NCI-H774 (cell line): Measurements from ENCODE around the gene JMJD1C.
"Not testable (repeated sequence)": the region's sequence is repeated elsewhere in the genome, so short reads cannot be mapped to it uniquely, and the experiment has no call there.

Experiments used
- DNase-seq: peaks from one replicate; lab custom pipeline; 2025; lab: John Stamatoyannopoulos, UW

Gene JMJD1C

DNA sequence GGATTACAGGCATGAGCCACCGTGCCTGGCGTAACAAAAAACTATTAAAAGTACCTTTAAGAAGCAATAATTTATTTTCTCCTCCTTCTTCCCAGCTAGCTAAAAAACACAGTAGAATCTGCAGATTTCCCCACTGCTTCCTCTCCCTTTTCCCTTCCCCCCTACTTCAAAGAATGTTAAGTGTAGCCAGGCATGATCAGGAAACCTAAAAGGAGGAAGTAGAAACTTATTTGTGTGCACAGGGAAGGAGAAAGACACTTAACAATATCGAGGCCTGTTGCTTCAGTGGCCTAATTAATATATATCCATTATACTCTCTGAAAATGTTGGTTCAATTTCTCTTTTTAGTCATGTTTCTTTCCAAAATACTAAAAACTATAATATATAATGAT lies 204.9 kb downstream of the JMJD1C start:
- DNase-seq = no peak

DNA sequence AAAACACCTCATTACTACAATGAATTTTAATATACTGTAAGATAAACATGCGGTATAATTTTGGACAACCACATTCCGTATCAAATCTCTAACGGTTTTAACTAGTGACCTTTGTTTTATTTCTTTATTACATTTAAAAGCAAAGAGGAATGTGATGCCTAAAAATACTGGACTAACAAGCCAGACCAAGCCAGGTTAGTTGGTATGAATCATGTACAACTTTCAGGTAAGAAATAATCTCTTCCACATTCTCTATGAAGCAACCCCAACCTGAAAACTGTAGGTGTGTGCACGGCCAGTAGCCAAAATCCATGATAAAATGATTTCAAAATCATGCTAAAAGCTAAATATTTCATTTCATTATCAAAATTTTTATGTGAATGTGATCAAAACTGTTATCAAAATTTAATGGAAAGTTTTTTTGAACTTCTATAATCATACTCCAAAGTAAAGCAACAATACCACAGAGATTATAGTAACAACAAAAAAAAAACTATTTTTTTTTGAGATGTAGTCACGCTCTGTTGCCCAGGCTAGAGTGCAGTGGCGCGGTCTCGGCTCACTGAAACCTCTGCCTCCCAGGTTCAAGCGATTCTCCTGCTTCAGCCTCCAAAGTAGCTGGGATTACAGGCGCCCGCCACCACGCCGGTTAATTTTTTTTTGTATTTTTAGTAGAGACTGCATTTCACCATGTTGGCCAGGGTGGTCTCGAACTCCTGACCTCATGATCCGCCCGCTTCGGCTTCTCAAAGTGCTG lies 205.5 kb downstream of the JMJD1C start:
- DNase-seq = no peak

DNA sequence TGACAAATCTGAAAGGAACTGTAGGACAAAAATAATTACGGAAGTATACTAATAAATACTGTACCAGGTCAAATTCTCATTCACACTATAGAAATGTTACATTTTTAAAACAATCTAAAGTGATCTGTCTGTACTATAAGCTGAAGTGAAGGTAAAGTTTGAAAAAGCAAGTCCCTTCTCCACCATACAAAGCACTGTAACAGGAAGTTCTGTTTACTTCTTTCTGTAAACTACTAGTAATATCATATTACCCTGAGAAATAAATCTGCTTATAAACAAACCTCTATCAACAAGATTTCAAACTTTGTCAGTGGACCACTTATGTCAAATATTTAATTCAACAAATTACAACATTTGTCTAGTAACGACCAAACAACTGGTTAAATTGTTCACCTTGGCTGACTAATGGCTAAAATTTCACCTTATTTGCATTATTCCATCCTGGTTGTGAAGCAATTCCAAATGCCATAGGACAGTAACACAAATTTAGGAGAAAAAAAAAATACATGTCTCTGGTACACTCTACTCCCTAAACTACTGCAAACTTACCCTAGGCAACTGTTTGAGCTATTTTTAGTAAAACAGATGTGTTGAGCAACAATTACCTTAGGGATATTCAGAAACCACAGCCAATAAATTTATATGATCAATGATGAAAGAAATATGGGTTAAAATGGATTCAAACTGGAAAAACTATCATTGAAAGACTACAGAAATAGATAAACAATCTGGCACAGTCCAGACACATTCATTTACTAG lies 206.7 kb downstream of the JMJD1C start:
- no peak for DNase-seq

DNA sequence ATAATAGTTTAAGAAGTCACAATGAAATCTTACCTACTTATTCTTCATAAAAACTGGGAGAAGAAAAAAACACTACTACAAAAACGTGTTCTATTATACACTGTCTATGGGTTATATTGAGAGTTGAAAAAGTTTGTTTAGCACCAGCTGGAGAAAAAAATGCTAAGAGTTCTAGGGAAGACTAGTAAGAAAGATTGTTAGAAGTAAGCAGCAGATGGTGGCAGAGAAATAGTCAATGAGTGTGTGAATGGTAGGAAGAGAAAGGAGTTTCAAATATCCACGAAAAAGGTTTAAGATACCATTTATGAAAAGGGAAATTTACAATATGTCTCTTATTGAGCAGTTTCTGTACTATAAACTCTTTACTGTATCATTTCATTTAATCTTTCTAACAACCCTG lies 208.0 kb downstream of the JMJD1C start:
- DNase-seq = no peak

DNA sequence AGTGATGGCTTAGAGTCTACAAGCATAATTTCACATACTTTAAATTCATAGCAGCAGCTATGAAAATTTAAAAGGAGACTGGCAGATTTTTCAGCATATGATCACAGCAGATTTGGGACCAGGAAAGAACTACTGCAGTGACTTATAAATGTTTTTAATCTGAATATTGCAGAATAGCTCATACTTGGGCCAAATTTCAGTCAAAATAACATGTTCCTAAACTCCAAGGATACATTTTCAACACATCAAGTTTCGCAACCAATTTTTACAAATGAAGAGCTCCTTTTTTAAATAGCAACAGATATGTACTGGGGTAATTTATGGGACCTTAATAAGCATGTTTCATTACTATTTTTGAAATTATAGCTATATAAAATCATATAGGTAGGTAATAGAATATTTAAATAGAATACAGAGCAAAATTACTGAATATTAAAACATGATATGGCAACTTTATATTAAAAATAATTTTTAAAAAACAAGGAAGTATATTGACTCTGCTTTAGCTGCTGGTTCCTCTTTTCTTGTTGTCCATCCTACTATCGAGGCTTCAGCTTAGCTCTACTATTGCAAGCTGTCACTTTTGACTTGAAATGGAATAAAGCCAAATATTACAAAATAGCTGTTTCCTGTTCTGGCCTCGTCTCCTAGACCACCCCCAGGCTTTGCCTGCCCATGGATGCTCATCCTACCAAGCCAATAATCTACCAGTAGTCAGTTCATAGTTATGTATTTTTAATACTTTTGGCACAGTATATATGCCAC lies 209.6 kb downstream of the JMJD1C start:
- DNase-seq = no peak

DNA sequence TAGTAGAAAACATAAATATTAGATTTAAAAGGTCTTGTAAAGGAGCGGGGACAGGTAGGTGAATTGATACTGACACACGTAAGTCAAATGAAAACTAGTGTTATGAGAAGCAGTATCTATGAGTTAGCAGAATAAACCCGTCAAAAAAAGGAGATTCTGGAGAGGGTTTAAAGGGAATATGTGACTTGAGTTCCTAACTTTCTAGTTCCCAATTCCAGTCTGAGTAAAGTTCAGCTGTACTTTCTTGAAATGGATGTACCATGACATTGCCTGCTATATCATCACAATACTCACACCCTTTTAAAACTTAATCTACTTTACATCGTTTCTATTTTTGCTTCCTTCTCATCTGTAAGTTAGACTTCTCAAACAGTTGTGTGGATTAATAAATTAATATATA lies 210.5 kb downstream of the JMJD1C start:
- DNase-seq = no peak

DNA sequence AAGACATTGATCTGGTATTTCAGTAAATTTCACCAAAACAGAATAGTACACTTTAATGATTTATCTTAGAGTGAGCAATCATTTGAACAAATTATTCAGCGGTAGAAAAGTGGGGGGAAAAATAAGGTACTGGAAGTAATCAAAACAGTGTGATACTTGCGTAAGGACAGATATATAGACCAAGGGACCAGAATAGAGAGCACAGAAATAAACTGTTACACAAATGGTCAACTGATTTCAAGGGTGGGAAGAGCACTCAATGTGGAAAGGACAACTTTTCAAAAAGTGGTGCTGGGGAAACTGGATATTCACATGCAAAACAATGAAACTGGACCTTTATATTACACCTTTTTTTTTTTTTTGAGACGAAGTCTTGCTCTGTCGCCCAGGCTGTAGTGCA lies 212.7 kb downstream of the JMJD1C start:
- DNase-seq = no peak

DNA sequence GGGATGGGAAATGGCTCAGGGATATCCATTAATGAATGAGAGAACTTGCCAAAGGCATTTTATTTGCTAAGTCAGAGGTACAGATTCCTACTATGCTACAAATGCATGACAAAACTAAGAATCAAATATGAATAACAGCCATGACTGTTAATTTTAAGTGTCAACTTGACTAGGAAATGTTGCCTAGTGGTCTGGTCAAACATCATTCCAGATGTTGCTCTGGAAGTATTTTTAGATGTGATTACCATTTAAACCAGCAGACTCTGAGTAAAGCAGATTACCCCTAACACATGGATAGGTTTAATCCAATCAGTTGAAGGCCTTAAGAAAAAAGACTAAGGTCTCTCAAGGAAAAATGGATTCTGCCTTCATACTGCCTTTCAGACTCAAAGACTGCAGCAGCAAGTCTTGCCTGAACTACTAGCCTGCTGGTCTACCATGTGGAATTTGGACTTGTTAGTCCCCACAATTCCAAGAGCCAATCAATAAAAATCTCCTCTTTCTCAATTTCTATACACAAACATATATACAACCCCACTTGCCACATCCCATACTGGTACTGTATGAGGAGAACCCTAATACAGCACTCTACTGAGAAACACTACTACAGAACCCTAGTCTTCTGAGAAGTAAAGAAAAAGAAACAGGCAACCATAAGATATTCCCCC lies 213.5 kb downstream of the JMJD1C start:
- DNase-seq = no peak

DNA sequence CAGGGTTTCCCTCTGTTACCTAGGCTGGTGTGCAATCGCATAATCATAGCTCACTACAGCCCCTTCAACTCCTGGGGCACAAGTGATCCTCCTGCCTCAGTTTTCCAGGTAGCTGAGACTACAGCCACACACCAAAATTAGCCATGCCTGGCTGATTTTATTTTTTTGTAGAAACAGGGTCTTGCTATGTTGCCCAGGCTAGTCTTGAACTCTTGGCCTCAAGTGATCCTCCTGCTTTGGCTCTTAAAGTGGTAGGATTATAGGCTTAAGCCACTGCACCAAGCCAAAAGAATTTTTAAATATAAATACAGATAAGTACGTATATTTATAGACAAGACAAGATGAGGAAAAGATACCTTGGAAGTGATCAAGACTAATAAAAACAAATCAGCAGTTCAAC lies 215.7 kb downstream of the JMJD1C start:
- no peak for DNase-seq

DNA sequence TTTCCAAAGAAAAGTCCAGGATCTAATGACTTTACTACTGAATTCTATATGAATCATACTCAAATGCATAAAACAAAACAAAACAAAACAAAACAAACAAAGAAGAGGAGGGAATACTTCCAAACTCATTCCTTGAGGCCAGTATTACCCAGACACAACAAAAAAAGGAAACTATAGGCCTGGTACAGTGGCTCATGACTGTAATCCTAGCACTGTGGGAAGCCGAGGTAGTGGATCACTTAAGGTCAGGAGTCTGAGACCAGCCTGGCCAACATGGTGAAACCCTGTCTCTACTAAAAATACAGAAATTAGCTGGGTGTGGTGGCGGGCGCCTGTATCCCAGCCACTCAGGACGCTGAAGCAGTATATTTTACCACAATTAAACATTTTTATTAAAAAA lies 218.0 kb downstream of the JMJD1C start:
- no peak for DNase-seq

DNA sequence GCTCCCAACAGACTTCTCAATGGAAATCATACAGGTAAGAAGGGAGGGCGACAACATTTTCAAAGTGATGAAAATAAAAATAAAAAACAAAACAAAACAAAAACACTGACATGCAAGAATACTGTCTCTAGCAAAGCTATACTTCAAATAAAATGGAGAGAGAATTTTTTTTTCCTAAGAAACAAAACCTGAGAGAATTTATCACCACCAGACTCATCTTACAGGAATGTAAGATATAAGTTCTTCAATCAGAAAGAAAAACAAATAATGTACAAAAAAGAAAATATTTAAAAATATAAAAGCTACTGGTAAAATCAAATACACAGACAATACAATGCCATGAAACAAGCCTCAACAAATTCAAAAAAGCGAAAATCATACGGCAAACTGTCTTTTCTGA lies 219.4 kb downstream of the JMJD1C start:
- DNase-seq = no peak

DNA sequence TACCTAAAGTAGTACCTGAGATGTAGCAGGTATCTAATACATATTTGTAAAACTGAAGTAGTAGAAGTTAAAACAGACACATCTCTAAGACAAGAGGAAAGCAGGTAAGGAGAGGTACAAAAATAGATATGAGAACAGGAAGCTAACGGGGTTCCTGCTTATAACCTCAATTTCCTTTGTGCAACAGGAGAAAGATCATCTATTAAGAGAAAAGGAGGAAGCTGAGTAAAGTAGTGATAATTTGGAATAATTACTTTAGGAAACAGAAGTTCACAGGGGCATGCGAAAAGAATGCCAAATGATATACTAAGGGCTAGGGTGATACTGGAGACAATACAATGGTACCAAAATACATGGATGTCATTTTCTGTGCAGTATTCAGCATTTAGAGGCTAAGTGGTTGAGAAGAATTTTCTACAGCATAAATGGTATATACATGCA lies 223.9 kb downstream of the JMJD1C start:
- no peak for DNase-seq

DNA sequence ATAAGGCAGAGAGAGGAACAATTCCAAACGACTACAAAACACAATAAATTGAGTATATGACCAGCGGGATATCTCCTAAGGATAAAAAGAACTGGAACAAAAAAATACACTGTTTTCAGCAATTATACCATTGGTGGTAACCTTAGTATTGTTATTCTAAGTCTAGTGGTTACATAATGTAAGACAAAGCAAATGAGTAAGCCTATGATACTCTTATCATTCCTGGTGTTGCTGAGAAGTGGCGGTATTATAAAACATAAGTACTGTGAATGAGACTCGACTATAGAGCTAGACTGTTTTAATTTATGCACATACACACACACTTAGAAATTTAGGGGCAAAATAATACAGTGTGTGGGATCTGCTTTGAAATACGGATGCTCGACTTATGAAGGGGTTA lies 225.0 kb downstream of the JMJD1C start:
- no peak for DNase-seq

DNA sequence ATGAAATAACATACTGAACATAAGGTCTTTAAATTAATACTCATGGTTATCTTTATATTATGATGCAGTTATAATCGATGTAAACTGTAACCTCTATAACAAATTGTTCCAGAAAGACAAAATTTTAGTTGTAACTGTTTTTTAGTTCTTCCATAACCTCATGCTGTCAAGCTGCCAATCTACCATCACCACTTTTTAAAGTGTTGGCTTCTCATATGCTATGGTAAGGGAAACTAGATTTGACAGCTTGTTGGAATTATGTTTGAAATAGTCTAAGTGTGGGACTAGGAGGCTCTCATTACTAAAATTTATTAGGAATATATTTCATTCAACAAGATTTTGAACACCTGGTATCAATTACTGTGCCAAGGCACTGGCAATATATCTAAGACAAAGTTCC lies 227.3 kb downstream of the JMJD1C start:
- DNase-seq = no peak

DNA sequence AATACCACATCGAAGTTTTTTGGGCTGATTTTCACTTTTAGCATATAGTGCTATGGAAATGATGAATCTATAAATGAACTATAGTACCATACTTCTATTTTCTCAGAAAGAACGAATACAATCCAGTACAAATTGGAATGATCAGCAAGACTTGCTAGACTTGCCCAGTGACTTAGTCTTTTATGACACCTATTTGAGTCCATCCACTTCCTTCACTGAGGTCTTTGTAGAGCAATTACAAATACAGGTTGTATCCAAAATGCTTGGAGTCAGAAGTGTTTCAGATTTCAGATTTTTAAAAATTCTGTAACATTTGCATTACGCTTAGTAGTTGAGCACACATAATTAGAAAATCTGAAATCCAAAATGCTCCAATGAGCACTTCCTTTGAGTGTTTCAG lies 228.4 kb downstream of the JMJD1C start:
- no peak for DNase-seq

DNA sequence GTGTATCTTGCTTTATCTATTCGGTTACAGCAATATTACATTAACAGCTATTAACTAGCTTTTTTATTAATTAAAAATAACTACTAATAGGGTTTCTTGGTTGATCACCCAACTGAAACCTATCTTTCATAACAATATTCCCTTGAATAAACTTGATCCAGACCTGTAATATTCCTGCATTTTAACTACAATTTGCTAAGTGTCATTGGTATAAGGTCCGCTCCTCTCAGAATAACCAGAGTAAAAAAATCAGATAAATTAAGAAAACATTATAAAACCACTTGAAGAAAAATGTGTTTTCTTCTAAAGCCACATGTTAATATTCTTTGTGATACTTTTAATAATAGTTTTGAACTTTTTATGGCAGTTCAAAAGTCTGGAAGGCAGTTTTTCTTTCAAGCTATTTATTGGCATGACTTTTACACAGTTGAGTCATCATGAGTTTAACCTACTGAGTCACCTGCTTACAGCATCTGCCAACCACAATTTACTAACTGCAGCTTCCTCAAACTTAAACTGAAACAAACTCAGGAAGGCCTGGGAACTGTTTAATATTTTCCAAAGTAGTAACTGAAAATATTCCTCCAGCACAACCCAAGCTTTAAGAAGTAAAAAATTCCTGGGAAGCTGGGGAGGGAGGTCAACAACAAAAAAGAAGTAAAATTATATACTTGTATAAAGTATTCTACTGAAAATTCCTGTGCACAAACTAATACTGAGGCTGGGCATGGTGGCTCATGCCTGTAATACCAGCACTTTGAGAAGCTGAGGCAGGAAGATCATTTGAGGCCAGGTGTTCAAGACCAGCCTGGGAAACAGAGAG lies 229.5 kb downstream of the JMJD1C start:
- DNase-seq = no peak

DNA sequence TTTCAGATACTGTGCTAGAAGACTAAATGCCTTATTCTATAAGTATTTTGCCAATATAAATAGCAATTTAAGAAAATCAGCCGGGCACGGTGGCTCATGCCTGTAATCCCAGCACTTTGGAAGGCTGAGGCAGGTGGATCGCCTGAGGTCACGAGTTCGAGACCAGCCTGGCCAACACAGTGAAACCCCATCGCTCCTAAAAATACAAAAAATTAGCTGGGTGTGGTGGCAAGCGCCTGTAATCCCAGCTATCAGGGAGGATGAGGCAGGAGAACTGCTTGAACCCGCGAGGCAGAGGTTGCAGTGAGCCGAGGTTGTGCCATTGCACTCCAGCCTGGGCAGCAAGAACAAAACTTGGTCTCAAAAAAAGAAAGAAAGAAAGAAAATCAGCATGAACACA lies 230.6 kb downstream of the JMJD1C start:
- DNase-seq = not testable (repeated sequence)

DNA sequence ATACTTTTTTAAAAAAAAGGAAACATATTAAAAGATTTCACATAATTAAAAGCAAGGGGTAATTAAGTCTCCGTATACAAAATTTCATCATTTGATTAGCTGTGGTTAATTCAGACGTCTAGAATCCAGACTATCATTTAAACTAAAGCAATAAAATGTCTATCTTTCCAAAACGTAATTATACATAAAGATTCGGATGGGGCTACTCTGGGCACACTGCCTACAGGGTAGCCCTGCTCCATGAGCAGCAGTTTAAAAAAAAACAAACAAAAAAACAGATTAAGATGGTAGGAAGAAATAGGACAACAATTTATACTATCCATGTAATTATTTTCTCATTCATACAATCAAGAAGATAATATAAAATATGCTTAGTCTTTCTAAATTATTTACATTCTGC lies 236.6 kb downstream of the JMJD1C start:
- DNase-seq = no peak

DNA sequence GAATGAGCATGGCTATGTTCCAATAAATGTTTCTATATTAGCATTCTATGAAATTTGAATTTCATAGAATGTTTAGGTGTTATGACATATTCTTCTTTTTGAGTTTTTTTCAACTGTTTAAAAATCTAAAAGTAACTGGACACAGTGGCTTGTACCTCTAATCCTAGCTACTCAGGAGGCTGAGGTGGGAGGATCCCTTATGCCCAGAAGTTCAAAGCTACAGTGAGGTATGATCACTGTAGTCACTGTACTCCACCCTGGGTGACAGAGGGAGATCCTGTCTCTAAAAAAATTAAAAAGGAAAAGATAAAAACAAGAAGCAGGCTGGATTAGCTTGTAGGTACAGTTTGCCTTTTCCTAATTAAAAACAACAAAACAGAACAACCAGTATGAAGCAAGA lies 237.5 kb downstream of the JMJD1C start:
- DNase-seq = no peak

DNA sequence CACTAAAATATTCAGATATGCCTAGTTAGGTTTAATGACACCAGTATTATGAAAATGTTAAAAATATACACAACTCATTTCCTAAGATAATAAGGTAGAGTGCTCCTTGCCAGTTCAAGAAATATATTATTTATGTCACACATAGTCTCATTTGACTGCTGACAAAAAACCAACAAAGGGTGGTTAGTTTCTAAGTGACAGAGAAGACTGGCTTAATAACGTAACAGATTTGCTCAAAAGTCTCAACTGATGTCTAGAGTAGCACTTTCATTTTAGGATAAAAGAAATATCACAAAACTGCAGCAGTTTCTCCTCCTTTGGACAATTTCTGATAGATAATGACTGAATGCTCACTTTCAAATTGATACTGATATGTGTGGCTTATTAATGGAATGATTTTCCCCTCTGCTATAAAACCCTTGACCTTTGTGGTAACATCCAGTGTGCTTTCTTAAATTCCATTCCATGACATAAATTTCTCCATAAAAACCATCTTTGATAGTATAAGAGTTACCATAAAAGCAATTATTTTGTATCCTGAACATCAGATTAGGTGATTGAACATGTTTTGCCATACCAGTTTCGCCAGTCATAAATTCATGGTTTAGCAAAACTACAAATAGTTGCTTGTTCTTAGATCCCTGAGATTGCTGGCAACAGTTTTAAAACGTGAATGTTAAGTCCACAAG lies 238.4 kb downstream of the JMJD1C start:
- DNase-seq = no peak

DNA sequence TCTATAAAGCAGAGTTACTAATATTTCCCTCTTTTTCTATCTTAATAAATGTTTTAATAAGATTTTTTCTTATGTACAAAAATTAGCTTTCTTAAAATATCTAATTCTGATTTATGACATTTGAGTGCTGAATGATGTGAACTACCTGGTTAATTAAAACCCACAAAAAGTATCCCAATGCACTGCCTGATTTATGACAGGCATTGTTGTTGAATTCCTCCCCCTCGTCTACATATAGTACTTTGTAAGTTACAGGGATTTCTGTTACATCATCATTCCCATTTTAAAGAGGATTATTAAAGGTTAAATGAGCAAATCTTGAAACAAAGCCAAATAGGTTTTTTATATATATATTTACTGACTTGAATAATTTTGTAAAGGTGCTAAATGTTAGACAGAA lies 241.5 kb downstream of the JMJD1C start:
- DNase-seq = no peak
